WTC11 (cell line): ENCODE data around the gene TFDP1. TPM values are rescaled to one million over a fixed set of nuclear protein-coding genes. Genes with fewer than 3 reads are reported as not detected.

ENCODE experiments used
- ATAC-seq: fragments of 200-7000 bp; cut with Tn5 transposase; 2 replicates; pipeline ENCODE4 v1.10.0; 2021; ENCODE audit warnings: mild to moderate bottlenecking, moderate library complexity
- CTCF ChIA-PET: fragments of 300-600 bp; sonication (Branson Sonifier 250); formaldehyde crosslinking; loops from one replicate; lab custom pipeline; 2021; ENCODE audit warnings: antibody characterized with exemption; lab: Charles Lee
- POLR2A ChIA-PET: fragments of 350-600 bp; sonication (Branson Sonifier 250); formaldehyde crosslinking; loops from one replicate; lab custom pipeline; 2021; ENCODE audit warnings: antibody characterized with exemption; lab: Charles Lee
- DNase-seq: peaks from one replicate; pipeline ENCODE4 v3.0.0; 2021; ENCODE audit warnings: low spot score
- H3K27ac Mint-ChIP-seq: 2 replicates; pipeline ENCODE4 v1.8.0; 2021; ENCODE audit warnings: mixed read lengths
- H3K27me3 Mint-ChIP-seq: 2 replicates; pipeline ENCODE4 v1.8.0; 2021; ENCODE audit warnings: low read depth, mild to moderate bottlenecking, moderate library complexity, mixed read lengths
- H3K36me3 Mint-ChIP-seq: 2 replicates; pipeline ENCODE4 v1.8.0; 2021; ENCODE audit warnings: mixed read lengths
- H3K4me1 Mint-ChIP-seq: 2 replicates; pipeline ENCODE4 v1.8.0; 2022; ENCODE audit warnings: mixed read lengths
- H3K4me3 Mint-ChIP-seq: 2 replicates; pipeline ENCODE4 v1.8.0; 2021; ENCODE audit warnings: mild to moderate bottlenecking, moderate library complexity, mixed read lengths
- H3K9me3 Mint-ChIP-seq: 2 replicates; pipeline ENCODE4 v1.8.0; 2021; ENCODE audit warnings: mixed read lengths
- CBFB ChIP-seq: sonication (generic); formaldehyde crosslinking; IDR thresholded peaks from 2 replicates; pipeline ENCODE4 v1.8.1; 2022; ENCODE audit warnings: mild to moderate bottlenecking, low read depth, missing genetic modification reagents
- CREB1 ChIP-seq: sonication (generic); formaldehyde crosslinking; IDR thresholded peaks from 2 replicates; pipeline ENCODE4 v1.8.0; 2023; ENCODE audit warnings: mild to moderate bottlenecking, missing genetic modification reagents
- FOXJ3 ChIP-seq: sonication (generic); formaldehyde crosslinking; IDR thresholded peaks from 2 replicates; pipeline ENCODE4 v1.9.0; 2021; ENCODE audit warnings: missing genetic modification reagents, mild to moderate bottlenecking, borderline replicate concordance
- FOXK1 ChIP-seq: sonication (generic); formaldehyde crosslinking; IDR thresholded peaks from 2 replicates; pipeline ENCODE4 v1.8.0; 2022; ENCODE audit warnings: mild to moderate bottlenecking, moderate library complexity, missing genetic modification reagents
- IRF2 ChIP-seq: sonication (generic); formaldehyde crosslinking; IDR thresholded peaks from 2 replicates; pipeline ENCODE4 v1.8.0; 2022; ENCODE audit warnings: low read depth, missing genetic modification reagents, borderline replicate concordance
- JUN ChIP-seq: sonication (generic); formaldehyde crosslinking; IDR thresholded peaks from 2 replicates; pipeline ENCODE4 v1.8.0; 2023; ENCODE audit warnings: mild to moderate bottlenecking, missing genetic modification reagents
- TEAD1 ChIP-seq: sonication (generic); formaldehyde crosslinking; IDR thresholded peaks from 2 replicates; pipeline ENCODE4 v1.8.0; 2022; ENCODE audit warnings: mild to moderate bottlenecking, missing genetic modification reagents
- TEAD4 ChIP-seq: sonication (generic); formaldehyde crosslinking; IDR thresholded peaks from 2 replicates; pipeline ENCODE4 v1.8.0; 2022; ENCODE audit warnings: mild to moderate bottlenecking, missing genetic modification reagents
- ZNF121 ChIP-seq: sonication (generic); formaldehyde crosslinking; IDR thresholded peaks from 2 replicates; pipeline ENCODE4 v1.8.0; 2023; ENCODE audit warnings: missing genetic modification reagents
- ZNF232 ChIP-seq: sonication (generic); formaldehyde crosslinking; IDR thresholded peaks from 2 replicates; pipeline ENCODE4 v1.8.0; 2022; ENCODE audit warnings: mild to moderate bottlenecking, missing genetic modification reagents
- ZNF396 ChIP-seq: fragments of 250-450 bp; sonication (Bioruptor Pico); IDR thresholded peaks from 2 replicates; pipeline ENCODE4 v1.8.0; 2021; ENCODE audit warnings: mild to moderate bottlenecking, moderate library complexity, borderline replicate concordance
- total RNA-seq: library from RNA; stranded (reverse); gene quantifications from 3 replicates; pipeline ENCODE4 v1.2.3, GENCODE V29; 2021
- TF ChIP-seq, protein P1 (sequence below): sonication (generic); formaldehyde crosslinking; IDR thresholded peaks from 2 replicates; pipeline ENCODE4 v1.8.1; 2023; ENCODE audit warnings: mild to moderate bottlenecking, missing genetic modification reagents, moderate library complexity
- TF ChIP-seq, protein P2 (sequence below): fragments of 250-450 bp; sonication (Bioruptor Pico); IDR thresholded peaks from 2 replicates; pipeline ENCODE4 v1.9.0; 2021; ENCODE audit warnings: mild to moderate bottlenecking
- TF ChIP-seq, protein P3 (sequence below): sonication (generic); formaldehyde crosslinking; IDR thresholded peaks from 2 replicates; pipeline ENCODE4 v1.8.1; 2022; ENCODE audit warnings: missing genetic modification reagents, borderline replicate concordance
- TF ChIP-seq, protein P4 (sequence below): sonication (generic); formaldehyde crosslinking; IDR thresholded peaks from 2 replicates; pipeline ENCODE4 v1.8.1; 2023; ENCODE audit warnings: mild to moderate bottlenecking, moderate library complexity, missing genetic modification reagents
- TF ChIP-seq, protein P5 (sequence below): sonication (generic); formaldehyde crosslinking; IDR thresholded peaks from 2 replicates; pipeline ENCODE4 v1.8.1; 2023; ENCODE audit warnings: mild to moderate bottlenecking, missing genetic modification reagents
- TF ChIP-seq, protein P6 (sequence below): fragments of 250-450 bp; sonication (Bioruptor Pico); IDR thresholded peaks from 2 replicates; pipeline ENCODE4 v1.9.0; 2021; ENCODE audit warnings: mild to moderate bottlenecking, borderline replicate concordance
- TF ChIP-seq, protein P7 (sequence below): fragments of 250-450 bp; sonication (Bioruptor Pico); IDR thresholded peaks from 2 replicates; pipeline ENCODE4 v1.8.0; 2021; ENCODE audit warnings: mild to moderate bottlenecking
- TF ChIP-seq, protein P8 (sequence below): sonication (generic); formaldehyde crosslinking; IDR thresholded peaks from 2 replicates; pipeline ENCODE4 v1.8.0; 2022; ENCODE audit warnings: mild to moderate bottlenecking, missing genetic modification reagents
- TF ChIP-seq, protein P9 (sequence below): sonication (generic); formaldehyde crosslinking; IDR thresholded peaks from 2 replicates; pipeline ENCODE4 v1.8.0; 2023; ENCODE audit warnings: missing genetic modification reagents

TFDP1 gene
- total RNA-seq, 1 experiment from 2014 or later, result 61.2 TPM

DNA sequence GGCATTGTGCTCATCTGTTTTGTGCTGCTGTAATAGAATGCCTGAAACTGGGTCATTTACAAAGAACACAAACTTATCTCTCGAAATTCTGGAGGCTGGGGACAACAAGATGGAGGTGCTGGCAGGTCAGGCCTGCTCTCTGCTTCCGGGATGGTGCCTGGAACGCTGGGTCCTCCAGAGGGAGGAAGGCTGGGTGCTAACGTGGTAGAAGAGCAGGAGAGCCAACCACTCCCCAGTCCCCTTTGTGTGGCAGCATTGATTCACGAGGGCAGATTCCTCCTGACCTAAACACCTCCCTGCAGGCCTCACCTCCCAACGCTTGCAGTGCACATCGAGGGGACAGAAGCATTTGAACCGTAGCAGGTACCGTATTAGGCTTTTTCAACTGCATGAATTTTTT lies 34.1 kb upstream of the TFDP1 start:
- Mint-ChIP-seq H3K27me3 (no peaks in the 10 kb centered on the region), H3K9me3 (no peaks in the 10 kb centered on the region), H3K27ac (no peak overlapping the region), H3K4me3 (no peak overlapping the region), H3K4me1 (peaks cover 10% of the 10 kb centered on the region), H3K36me3 (no peaks in the 10 kb centered on the region; the same call in 1 of the 2 replicates)
- ChIA-PET POLR2A (no interaction called here), CTCF (no interaction called here)
- DNase-seq (no peak), ATAC-seq (no peak)
- TF ChIP-seq, protein P1, sequence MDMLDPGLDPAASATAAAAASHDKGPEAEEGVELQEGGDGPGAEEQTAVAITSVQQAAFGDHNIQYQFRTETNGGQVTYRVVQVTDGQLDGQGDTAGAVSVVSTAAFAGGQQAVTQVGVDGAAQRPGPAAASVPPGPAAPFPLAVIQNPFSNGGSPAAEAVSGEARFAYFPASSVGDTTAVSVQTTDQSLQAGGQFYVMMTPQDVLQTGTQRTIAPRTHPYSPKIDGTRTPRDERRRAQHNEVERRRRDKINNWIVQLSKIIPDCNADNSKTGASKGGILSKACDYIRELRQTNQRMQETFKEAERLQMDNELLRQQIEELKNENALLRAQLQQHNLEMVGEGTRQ, result no peak
- TF ChIP-seq ZNF232 (CRISPR knock-in tag) (no peak), FOXK1 (CRISPR knock-in tag) (no peak), TEAD1 (CRISPR knock-in tag) (no peak), CBFB (CRISPR knock-in tag) (no peak), IRF2 (CRISPR knock-in tag) (no peak), JUN (no peak), TEAD4 (CRISPR knock-in tag) (no peak), ZNF121 (CRISPR knock-in tag) (no peak), FOXJ3 (CRISPR knock-in tag) (no peak), CREB1 (CRISPR knock-in tag) (no peak), ZNF396 (no peak)
- TF ChIP-seq, protein P2, sequence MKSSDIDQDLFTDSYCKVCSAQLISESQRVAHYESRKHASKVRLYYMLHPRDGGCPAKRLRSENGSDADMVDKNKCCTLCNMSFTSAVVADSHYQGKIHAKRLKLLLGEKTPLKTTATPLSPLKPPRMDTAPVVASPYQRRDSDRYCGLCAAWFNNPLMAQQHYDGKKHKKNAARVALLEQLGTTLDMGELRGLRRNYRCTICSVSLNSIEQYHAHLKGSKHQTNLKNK, result no peak
- TF ChIP-seq, protein P3, sequence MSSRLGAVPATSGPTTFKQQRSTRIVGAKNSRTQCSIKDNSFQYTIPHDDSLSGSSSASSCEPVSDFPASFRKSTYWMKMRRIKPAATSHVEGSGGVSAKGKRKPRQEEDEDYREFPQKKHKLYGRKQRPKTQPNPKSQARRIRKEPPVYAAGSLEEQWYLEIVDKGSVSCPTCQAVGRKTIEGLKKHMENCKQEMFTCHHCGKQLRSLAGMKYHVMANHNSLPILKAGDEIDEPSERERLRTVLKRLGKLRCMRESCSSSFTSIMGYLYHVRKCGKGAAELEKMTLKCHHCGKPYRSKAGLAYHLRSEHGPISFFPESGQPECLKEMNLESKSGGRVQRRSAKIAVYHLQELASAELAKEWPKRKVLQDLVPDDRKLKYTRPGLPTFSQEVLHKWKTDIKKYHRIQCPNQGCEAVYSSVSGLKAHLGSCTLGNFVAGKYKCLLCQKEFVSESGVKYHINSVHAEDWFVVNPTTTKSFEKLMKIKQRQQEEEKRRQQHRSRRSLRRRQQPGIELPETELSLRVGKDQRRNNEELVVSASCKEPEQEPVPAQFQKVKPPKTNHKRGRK (CRISPR knock-in tag), result no peak
- TF ChIP-seq, protein P4, sequence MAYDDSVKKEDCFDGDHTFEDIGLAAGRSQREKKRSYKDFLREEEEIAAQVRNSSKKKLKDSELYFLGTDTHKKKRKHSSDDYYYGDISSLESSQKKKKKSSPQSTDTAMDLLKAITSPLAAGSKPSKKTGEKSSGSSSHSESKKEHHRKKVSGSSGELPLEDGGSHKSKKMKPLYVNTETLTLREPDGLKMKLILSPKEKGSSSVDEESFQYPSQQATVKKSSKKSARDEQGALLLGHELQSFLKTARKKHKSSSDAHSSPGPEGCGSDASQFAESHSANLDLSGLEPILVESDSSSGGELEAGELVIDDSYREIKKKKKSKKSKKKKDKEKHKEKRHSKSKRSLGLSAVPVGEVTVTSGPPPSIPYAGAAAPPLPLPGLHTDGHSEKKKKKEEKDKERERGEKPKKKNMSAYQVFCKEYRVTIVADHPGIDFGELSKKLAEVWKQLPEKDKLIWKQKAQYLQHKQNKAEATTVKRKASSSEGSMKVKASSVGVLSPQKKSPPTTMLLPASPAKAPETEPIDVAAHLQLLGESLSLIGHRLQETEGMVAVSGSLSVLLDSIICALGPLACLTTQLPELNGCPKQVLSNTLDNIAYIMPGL (CRISPR knock-in tag), result no peak
- TF ChIP-seq, protein P5, sequence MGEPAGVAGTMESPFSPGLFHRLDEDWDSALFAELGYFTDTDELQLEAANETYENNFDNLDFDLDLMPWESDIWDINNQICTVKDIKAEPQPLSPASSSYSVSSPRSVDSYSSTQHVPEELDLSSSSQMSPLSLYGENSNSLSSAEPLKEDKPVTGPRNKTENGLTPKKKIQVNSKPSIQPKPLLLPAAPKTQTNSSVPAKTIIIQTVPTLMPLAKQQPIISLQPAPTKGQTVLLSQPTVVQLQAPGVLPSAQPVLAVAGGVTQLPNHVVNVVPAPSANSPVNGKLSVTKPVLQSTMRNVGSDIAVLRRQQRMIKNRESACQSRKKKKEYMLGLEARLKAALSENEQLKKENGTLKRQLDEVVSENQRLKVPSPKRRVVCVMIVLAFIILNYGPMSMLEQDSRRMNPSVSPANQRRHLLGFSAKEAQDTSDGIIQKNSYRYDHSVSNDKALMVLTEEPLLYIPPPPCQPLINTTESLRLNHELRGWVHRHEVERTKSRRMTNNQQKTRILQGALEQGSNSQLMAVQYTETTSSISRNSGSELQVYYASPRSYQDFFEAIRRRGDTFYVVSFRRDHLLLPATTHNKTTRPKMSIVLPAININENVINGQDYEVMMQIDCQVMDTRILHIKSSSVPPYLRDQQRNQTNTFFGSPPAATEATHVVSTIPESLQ (CRISPR knock-in tag), result no peak
- TF ChIP-seq, protein P6, sequence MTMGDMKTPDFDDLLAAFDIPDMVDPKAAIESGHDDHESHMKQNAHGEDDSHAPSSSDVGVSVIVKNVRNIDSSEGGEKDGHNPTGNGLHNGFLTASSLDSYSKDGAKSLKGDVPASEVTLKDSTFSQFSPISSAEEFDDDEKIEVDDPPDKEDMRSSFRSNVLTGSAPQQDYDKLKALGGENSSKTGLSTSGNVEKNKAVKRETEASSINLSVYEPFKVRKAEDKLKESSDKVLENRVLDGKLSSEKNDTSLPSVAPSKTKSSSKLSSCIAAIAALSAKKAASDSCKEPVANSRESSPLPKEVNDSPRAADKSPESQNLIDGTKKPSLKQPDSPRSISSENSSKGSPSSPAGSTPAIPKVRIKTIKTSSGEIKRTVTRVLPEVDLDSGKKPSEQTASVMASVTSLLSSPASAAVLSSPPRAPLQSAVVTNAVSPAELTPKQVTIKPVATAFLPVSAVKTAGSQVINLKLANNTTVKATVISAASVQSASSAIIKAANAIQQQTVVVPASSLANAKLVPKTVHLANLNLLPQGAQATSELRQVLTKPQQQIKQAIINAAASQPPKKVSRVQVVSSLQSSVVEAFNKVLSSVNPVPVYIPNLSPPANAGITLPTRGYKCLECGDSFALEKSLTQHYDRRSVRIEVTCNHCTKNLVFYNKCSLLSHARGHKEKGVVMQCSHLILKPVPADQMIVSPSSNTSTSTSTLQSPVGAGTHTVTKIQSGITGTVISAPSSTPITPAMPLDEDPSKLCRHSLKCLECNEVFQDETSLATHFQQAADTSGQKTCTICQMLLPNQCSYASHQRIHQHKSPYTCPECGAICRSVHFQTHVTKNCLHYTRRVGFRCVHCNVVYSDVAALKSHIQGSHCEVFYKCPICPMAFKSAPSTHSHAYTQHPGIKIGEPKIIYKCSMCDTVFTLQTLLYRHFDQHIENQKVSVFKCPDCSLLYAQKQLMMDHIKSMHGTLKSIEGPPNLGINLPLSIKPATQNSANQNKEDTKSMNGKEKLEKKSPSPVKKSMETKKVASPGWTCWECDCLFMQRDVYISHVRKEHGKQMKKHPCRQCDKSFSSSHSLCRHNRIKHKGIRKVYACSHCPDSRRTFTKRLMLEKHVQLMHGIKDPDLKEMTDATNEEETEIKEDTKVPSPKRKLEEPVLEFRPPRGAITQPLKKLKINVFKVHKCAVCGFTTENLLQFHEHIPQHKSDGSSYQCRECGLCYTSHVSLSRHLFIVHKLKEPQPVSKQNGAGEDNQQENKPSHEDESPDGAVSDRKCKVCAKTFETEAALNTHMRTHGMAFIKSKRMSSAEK (CRISPR knock-in tag), result no peak
- TF ChIP-seq, protein P7, sequence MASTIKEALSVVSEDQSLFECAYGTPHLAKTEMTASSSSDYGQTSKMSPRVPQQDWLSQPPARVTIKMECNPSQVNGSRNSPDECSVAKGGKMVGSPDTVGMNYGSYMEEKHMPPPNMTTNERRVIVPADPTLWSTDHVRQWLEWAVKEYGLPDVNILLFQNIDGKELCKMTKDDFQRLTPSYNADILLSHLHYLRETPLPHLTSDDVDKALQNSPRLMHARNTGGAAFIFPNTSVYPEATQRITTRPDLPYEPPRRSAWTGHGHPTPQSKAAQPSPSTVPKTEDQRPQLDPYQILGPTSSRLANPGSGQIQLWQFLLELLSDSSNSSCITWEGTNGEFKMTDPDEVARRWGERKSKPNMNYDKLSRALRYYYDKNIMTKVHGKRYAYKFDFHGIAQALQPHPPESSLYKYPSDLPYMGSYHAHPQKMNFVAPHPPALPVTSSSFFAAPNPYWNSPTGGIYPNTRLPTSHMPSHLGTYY (CRISPR knock-in tag), result no peak
- TF ChIP-seq, protein P8, sequence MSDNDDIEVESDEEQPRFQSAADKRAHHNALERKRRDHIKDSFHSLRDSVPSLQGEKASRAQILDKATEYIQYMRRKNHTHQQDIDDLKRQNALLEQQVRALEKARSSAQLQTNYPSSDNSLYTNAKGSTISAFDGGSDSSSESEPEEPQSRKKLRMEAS (CRISPR knock-in tag), result no peak
- TF ChIP-seq, protein P9, sequence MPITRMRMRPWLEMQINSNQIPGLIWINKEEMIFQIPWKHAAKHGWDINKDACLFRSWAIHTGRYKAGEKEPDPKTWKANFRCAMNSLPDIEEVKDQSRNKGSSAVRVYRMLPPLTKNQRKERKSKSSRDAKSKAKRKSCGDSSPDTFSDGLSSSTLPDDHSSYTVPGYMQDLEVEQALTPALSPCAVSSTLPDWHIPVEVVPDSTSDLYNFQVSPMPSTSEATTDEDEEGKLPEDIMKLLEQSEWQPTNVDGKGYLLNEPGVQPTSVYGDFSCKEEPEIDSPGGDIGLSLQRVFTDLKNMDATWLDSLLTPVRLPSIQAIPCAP, result no peak
